Endothelial cell of umbilical vein (primary cell): ENCODE measurements around the gene HRH2.

Source experiments
- JUN ChIP-seq: IDR thresholded peaks from 2 replicates; pipeline ENCODE4 v1.6.1; 2011; ENCODE audit warnings: borderline replicate concordance, low read depth; ENCODE audit not compliant: insufficient read length, insufficient read depth
- MYC ChIP-seq: IDR thresholded peaks from one replicate; pipeline ENCODE4 v1.6.1; 2011; ENCODE audit warnings: mild to moderate bottlenecking, low read depth, low read length
- POLR2A ChIP-seq: IDR thresholded peaks from 2 replicates; pipeline ENCODE4 v1.6.1; 2012; ENCODE audit warnings: low read depth, mild to moderate bottlenecking, control low read depth, low read length
- POLR2AphosphoS5 ChIP-seq: IDR thresholded peaks from 2 replicates; pipeline ENCODE4 v1.6.1; 2012; ENCODE audit warnings: low read depth, mild to moderate bottlenecking, control low read depth, low read length, moderate library complexity; ENCODE audit not compliant: insufficient read depth
- TF ChIP-seq, protein P1 (sequence below), 2 donors: IDR thresholded peaks; 1 replicate in 1 of 2; 2 replicates in 1 of 2; pipeline ENCODE4 v1.5.1; 2011; ENCODE audit warnings: low read length in 2 of 2, mild to moderate bottlenecking in 2 of 2, moderate library complexity in 2 of 2, control low read depth in 1 of 2, inconsistent platforms in 1 of 2, low read depth in 1 of 2; ENCODE audit not compliant: insufficient read depth in 1 of 2; ENCODE audit errors: extremely low read depth in 1 of 2
- TF ChIP-seq, protein P2 (sequence below): IDR thresholded peaks from 2 replicates; pipeline ENCODE4 v1.6.1; 2011; ENCODE audit not compliant: insufficient read depth, insufficient read length

DNA sequence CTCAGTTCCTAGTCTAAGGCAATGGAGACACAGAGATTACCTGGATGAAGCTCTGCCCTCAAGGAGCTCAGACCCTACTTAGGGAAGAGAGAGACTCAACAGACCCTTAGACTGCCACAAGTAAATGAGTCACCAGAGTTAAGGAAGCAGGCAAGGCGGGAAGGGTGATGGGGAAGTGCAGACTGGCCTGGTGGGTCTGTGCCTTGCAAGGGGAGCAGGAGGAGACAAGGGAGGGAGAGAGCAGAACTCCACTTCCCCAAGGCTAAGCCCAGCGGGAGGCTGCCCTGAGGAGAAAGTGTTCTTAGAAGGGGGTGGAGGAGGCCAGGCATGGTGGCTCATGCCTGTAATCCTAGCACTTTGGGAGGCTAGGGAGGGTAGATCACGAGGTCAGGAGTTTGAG lies 83.7 kb downstream of the HRH2 start:
- TF ChIP-seq MYC: no peak
- TF ChIP-seq, protein P1, sequence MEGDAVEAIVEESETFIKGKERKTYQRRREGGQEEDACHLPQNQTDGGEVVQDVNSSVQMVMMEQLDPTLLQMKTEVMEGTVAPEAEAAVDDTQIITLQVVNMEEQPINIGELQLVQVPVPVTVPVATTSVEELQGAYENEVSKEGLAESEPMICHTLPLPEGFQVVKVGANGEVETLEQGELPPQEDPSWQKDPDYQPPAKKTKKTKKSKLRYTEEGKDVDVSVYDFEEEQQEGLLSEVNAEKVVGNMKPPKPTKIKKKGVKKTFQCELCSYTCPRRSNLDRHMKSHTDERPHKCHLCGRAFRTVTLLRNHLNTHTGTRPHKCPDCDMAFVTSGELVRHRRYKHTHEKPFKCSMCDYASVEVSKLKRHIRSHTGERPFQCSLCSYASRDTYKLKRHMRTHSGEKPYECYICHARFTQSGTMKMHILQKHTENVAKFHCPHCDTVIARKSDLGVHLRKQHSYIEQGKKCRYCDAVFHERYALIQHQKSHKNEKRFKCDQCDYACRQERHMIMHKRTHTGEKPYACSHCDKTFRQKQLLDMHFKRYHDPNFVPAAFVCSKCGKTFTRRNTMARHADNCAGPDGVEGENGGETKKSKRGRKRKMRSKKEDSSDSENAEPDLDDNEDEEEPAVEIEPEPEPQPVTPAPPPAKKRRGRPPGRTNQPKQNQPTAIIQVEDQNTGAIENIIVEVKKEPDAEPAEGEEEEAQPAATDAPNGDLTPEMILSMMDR (IDR thresholded peaks at IDR 0.05; ENCODE audit: extremely low read depth in 1 of 2, insufficient read depth in 1 of 2, low read depth in 1 of 2, low read length in 2 of 2): no peak
- no peak for TF ChIP-seq JUN
- TF ChIP-seq, protein P2, sequence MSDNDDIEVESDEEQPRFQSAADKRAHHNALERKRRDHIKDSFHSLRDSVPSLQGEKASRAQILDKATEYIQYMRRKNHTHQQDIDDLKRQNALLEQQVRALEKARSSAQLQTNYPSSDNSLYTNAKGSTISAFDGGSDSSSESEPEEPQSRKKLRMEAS: no peak
- no peak for TF ChIP-seq POLR2A
- TF ChIP-seq POLR2AphosphoS5: no peak
